GM21526 (cell line): ENCODE data around the gene LCP1.

Experiments
- ATAC-seq: cut with Tn5 transposase; IDR thresholded peaks from one replicate; pipeline ENCODE4 v1.9.1; 2021; ENCODE audit warnings: moderate library complexity; ENCODE audit not compliant: unreplicated experiment, low FRiP score

Gene LCP1

DNA sequence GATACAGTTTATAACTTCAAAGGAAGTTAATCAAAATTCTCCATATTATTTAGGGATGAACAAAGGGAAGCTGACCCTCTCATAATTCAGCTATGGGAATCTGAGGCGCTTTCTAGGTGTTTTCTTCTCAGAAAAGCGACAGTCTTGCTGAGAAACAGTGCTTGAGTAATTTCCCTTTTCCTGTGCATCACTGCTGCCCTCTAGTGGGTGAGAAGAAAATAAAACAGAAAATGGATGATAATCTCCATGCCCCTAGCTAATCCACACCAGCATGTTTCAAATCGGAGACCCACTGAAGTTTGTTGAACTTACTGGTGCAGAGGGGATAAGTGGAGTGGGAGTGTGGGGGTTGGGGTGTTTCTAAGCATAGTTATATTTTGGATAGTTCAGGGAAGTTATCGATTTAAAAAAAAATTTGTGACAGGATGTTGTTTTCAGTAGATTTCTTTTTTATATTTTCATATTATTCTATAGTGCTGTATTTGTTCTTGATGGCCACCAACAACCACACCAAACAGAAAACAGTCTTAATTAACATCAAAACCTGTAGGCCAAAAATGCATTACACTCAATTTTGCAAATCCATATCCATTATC is 21.4 kb downstream of the LCP1 start:
- no peak for ATAC-seq

DNA sequence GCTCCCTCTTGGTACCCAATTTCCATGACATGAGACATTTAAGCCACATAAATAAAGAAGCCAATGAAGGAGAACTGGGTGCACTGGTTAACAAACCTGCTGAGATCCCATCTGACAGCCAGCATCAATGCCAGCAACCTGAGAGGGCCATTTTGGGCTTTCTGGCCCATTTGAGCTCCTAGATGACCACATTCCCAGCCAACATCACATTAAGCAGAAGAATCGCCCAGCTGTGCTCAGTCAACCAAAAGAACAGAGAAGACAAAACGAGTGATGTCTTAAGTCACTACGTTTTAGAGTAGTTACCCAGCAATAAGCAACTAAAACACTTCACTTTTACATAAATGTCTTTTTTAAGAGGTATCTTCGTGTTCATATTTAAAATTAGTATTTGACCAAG is 21.9 kb downstream of the LCP1 start:
- no peak for ATAC-seq

DNA sequence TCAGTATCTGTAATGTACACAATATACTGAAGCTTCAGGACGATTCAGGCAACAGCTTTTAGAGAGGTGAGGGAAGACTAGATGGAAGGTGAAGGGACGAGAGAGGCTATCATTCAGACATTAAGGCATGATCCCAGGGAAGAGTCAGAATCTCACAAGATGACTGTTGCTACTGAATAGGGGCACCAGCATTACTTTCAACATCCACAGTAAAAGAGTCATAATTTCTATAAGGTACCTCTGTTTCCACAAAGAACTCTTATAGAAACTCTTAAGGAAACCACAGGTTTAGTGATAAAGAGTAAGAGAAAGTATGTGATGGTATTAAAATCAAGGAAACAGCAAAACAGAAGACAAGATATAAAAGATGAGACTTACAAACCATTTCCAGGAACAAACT is 23.0 kb downstream of the LCP1 start:
- ATAC-seq, result no peak

DNA sequence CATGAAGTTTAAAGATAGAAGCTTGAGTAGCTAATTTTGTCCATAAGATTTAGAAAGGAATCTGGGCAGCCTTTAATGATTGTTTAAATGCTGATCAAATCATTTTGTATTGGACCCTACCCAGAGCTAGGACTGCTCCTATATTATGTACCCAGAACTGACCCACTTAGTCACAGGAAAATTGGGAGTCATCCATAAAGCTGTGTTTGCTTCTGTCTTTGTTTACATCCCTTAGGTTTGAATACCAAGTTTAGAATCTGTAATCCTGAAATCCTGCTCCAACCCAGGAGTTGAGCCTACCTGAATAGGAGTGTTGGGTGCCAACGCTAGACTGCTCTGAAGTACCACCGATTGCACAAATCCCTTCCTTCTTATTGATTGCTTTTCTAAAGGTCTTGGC is 23.8 kb downstream of the LCP1 start:
- ATAC-seq, result no peak

DNA sequence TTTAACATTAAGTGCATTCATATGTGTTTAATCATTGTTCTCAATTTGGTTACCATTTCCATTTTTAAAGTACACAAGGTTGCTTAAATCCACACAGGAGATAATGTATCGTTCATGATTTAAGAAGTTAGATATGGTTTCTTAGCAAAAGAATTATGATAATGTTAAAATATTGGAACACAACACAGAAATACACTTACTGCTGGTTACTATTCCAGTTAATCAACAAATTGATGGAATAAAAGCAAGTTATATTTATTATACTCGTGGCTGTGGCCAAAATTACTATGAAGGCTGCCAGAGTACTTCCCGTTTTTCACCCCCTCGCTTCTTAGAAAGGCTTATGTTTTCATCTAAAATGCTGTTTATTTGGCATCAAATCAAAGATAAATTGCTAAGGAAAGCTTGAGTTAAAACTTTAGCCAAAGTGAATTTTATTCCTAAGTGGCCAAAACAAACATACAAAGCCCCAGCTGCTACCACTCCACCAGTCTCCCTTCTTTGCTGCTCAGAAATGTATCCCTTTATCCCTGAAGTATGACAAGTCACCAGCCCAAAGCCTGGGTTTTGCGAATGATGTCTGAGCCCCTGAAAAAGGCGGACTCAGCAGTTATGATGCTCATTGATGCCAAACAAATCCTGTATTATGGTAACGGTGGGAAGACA is 27.7 kb downstream of the LCP1 start:
- ATAC-seq, result no peak

DNA sequence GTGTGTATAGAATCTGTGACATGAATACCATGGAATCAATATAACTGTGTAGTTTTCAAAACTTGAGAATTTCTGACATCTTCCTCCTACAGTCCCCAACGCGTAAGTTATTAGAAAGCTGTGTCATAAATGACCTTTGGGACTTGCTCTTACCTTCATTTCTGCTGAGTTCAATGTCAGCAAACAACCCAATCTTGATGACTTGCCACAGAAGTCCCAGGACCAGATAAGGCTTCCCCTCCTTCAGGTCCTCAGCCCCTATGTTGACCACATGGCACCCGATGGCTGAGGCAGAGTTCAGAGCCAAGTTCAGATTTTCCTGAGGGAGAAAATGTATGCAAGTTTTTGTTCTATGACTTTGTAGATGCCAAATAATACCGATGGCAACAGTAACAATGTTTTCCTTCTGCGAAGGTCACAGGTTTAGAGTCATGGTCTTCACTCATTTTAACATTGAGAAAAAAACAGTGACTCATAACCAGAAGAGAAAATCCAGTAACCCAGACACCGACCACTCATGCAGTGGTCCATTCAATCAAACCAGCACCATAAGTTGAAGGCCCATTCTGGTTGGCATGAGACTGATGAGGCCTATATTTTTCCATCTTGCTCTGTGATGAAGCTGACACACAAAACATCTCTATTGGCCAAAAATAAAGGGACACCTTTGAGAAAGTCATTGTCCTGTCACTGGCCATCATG is 29.2 kb downstream of the LCP1 start:
- ATAC-seq, result no peak

DNA sequence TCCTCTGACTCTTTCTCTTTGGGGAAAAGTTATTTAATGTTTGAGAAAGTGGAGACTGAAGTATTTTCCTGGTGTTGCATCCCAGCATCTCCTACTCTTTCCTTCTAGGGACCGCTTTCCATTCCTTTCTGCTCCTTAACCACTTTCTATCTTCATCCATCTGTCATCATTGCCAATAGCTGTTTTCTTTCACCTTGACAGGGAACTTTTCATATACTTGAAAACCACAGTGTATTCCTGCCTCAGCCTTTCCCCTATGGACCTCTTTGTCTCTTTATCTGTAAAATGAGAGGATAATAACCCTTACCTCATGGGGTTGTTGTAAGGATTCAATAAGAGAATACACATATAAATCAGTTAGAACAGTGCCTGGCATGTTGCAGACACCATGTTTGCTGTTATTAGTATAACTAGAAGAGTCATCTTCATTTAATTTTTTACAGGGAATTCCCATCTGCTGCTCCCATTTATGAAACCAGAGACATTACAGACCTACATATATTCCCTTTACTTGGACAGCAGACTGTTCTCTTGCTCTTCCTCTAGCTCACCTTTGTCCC is 31.8 kb downstream of the LCP1 start:
- ATAC-seq, result no peak

DNA sequence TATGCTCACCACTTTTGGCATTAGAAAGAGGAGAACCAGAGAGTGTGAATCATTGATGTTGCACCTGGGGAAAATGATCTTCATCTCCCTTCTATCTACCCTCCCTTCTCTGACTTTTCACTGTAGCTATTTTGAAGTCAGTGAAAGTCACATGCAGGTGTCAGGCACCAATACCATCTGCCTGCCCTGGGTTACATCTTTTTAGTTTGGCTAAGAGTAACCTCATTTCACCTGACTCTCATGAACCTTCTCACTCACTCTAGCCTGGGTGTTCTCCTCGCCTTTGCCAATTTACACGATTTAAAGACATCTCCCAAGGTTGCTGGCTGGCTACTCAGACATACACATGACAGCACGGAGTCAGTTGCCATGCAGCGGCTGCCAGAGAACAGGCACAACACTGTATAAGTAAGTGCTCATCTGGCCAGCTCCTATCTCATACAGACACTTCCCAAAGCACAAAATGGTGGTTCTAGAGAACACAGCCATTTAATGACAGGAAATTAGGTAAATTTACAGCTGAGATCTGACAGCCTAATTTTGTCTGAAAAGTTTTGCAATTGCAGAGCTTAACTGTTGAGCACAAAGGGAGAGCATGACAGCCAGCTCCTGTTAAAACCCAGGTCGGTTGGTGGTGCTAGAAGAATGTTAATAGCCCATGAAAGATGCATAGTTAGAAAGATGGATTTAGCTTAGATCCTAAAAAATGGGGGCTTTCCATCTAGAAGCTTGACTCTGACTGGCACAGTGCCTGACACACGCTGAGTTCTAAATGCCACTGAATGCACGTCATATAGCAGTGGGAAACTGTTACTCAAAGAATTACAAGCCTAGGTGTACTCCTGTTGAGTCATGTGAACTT is 32.5 kb downstream of the LCP1 start:
- no peak for ATAC-seq

DNA sequence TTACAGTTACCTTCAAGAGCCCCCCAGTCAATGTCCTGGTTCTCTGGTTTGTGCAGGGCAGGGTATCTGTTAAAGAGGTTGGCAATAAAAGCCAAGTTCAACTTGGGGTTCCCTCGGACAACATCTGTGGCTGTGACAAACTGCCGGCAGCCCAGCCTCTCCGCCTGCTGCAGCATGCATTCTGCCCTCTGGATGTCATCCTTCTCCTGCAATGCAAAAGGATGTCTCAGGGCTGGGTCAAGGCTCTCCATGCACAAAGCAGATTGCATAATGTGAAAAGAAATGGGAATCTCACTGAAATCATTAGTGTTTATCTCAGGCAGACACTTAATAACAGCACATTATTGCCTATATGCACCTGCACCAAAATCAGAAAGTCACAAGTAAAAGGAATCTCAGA is 35.1 kb downstream of the LCP1 start:
- ATAC-seq, result no peak

DNA sequence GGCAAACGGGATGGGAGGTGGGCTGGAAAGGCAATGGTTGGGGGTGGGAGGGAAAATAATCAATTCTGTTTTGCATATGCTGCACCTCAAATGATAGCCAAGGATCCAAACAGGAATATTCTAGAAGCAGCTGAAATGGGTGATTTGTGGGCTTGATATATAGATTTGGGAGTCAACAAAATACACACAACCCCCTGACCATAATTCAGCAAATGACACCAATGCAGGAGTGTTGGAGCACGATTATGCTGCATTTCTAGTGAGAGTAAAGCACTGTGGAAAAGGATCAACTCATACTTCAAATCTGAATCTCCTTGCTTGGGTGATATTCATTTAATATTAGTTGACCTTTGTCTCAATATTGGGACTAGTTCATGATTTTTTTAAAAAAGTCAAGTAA is 36.0 kb downstream of the LCP1 start:
- no peak for ATAC-seq

DNA sequence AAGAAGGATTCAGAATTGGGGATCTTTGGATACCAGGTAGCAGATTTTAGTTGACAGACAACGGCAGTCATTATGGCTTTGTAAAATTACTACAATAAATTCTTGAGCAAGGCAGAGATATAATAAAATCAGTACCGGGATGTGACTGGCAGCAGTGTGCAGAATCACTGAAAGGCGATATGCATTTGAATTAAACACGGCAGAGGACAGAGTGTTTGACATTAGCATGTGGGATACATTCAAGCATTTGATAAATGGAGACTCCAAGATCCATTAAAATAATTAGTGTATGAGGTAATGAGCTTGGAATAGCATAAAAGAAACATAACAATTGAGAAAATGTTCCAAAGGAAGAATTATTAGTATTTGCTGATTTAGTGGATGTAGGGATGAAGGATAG is 36.8 kb downstream of the LCP1 start:
- no peak for ATAC-seq

DNA sequence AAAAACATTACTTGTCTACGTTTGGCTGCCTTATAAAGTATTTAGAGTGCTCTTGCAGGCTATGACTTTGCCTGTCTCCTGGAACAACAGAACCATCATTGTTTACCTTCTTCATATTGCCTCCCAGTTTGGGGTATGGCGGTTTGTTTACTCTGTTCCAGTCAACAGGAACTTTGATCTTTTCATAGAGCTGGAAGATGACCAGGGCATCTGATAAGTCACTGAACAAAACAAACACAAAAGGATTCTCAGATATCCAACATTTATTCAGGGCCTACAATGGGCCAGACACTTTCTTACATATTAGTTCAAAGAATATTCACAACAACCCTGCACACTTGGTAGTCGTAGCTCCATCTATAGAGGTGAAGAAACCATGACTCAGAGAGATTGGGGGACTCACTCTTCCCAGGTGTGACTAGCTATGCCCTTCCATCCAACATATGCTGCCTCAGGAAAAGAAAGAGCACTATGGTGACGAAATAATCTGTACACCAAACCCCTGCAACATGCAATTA is 38.7 kb downstream of the LCP1 start:
- no peak for ATAC-seq

DNA sequence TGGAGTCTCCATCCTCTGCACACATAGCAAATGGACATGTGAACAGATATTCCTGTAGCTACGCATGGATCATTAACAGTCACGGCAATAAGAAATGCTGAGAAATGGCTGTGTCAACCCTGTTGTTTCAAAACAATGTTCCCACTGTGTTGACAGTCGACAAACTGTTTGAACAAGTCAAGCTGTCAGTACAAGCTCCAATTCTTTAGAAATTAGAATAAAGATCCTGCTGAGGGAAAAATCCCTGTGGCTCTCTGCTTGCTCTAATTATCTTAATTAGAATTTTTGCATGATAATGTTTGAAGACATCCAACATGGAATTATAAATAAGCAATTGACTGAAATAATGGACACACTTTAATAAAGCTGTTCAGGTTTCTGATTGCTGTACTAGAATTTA is 39.2 kb downstream of the LCP1 start:
- no peak for ATAC-seq

DNA sequence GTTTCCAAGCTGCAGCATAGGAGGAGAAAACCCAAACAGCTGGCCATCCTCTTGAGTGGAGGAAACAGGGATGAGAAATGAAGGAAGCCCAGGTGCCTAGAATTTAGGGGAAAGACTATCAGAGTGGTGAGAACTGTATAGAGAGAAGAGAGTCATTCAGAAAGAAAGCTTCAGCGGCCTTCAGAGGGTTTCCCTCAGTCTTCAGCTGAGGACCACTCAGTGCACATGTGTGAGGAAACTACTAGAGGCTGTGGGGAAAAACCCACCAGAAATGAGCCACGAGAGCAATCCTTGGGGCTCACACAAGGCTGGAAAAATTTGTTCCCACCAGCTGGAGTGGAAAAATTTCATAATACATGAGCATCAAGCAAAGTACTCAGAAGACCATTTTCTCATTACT is 41.9 kb downstream of the LCP1 start:
- no peak for ATAC-seq

DNA sequence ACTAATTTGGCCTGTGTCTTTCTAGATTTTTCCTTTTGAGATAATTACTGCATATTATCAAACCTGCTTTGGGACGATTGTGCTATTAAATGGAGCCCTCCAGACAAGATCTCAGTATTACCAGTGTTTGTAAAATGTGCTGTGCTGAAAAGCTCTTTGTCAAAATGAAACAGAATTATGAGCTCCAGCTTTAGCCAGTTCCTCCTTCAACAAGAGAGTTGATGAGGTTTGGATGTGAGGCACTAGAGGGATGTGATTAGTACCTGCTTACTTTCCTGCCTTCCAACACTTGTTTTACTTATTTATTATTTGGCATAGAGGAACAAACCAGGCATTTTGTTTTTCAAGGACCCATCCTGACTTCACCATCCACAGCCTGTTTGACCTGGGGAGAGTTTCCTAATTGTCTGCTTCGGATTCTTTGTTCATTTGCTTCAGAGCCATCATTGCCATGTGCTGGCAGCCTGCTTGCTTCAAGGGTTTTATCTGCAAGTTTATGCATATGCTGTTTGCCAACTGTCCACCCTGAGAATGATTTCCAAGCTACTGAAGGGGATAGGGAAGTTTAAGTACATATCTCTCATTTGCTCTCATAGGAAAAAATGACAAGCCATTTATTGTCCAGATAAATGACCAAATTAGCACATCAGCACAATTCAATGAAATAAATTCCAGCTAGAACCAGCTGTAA is 44.2 kb downstream of the LCP1 start:
- ATAC-seq, result no peak

DNA sequence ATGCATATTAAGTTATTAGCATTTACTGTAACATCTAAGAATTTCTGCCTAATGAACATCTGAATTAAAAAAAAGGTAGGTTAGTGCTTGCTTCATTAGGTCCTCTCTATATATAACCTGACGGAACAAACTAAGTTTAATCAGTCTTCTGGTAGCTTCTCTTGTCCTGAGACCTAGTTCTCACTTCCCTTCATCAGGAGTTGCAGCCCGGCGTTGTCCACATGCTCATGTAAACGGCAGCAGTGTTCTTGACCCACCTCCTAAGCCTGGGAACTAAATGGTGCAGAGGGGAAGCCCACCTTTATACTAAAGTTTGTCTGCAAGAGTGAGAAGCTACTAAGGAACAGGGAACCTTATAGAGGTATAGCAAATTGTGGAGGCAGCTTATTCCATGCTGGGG is 45.3 kb downstream of the LCP1 start:
- no peak for ATAC-seq

DNA sequence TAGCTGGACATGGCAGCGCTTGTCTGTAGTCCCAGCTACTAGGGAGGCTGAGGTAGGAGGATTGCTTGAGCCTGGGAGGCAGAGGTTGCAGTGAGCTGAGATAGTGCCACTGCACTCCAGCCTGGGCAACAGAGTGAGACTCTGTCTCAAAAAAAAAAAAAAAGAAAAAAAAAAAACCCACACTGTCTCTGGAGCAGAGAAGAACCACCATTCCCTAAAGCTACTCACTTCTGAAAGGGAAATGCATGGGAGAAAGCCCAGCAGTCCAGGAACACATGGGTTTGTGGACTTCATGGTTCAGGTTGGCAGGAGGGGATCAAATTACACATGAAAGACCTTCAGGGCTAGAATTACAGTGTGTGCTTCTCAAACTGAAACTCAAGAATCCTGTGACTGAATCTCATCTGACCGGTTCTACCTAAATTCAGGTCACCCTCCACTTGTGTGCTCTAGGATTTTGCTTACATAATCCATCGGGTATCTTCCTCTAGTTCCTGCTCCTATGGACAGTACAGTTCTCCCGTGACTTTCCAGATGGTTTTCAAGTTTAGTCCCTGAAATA is 46.9 kb downstream of the LCP1 start:
- ATAC-seq, result no peak

DNA sequence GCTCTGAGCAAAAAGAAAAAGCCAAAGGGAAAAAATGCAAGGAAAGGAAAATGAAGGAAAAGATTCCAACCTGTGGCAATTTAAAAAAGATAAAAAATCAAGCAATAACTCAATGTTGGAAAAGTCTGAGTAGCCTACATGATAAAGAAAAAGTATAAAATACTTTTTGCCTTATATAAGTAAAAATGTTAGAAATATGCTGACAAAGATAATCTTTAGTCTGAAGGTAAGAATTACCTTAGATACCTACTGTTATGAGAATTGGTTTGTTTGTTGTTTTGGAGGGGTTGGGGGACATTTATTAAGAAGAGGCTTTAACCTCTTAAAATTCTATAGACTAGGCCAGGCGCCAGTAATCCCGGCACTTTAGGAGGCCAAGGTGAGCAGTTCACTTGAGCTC is 47.5 kb downstream of the LCP1 start:
- ATAC-seq, result no peak

DNA sequence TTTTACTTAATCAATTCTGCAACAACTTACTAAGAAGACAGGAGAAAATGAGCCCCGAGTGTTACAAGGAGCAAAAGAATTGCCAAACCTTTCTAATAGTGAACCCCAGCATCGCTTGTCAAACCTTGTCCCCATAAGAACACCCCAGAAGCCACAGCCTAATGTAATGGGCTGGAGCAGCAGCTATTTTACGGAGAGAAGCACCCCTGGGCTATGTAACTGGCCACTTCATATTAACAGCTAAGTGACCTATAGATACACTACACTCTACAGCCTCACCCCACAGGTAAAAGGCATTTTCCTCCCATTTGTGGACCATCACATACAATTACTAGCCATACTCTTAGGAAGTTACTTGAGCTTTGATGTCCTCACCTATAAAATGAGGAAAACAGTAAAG is 49.9 kb downstream of the LCP1 start:
- ATAC-seq, result no peak

DNA sequence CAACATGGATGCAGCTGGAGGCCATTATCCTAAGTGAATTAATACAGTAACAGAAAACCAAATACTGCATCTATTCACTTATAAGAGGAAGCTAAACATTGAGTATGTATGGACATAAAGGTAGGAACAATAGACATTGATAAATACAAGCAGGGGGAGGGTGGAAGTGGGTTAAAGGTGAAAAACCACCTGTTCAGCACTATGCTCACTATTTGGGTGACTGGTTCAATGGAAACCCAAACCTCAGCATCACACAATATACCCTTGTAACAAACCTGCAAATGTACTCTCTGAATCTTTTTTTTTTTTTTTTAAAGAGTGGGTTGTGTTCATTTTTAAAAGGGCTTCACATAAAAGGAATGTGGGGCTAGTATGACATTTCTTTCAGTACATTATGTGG is 50.3 kb downstream of the LCP1 start:
- no peak for ATAC-seq
